H1 (cell line): Measurements from ENCODE around the gene PRCP. TPM values are rescaled to one million over a fixed set of nuclear protein-coding genes. Genes with fewer than 3 reads are reported as not detected.

Experiments used
- CEBPB ChIP-seq: IDR thresholded peaks from 2 replicates; pipeline ENCODE4 v1.6.1; 2012; ENCODE audit warnings: low read depth, low read length
- MAFK ChIP-seq: IDR thresholded peaks from 2 replicates; pipeline ENCODE4 v1.6.1; 2012; ENCODE audit warnings: low read depth, mild to moderate bottlenecking, improper control_type of control experiment, low read length
- MAX ChIP-seq: IDR thresholded peaks from 2 replicates; pipeline ENCODE4 v1.6.1; 2012; ENCODE audit warnings: inconsistent platforms
- PHF8 ChIP-seq: fragments of 200-600 bp; sonication (generic); conservative IDR thresholded peaks from 2 replicates; pipeline ENCODE4 v1.7.1; 2012; ENCODE audit warnings: low read depth, mild to moderate bottlenecking, inconsistent platforms, low read length, moderate library complexity
- RBBP5 ChIP-seq: IDR thresholded peaks from 2 replicates; pipeline ENCODE4 v1.7.1; 2012; ENCODE audit warnings: low read depth, mild to moderate bottlenecking, inconsistent platforms, low read length, moderate library complexity, borderline replicate concordance
- RNF2 ChIP-seq: fragments of 200-900, 300-1000 bp; sonication (generic); IDR thresholded peaks from 2 replicates; pipeline ENCODE4 v1.7.1; 2016; ENCODE audit warnings: borderline replicate concordance, low read depth, mild to moderate bottlenecking, antibody characterized with exemption, low read length; ENCODE audit not compliant: poor library complexity, severe bottlenecking; ENCODE audit errors: missing control alignments
- polyA plus RNA-seq, 7 experiments: library from polyadenylated mRNA; depleted of rRNA in 3 of 7; stranded (reverse) in 5 of 7; unstranded in 2 of 7; fragments of >200 nt in 5 of 7; fragments of 200-250 nt in 2 of 7; gene quantifications; 1 replicate in 5 of 7; 2 replicates in 1 of 7; 4 replicates in 1 of 7; pipeline versions ENCODE4 v1.2.1 to v1.2.3, GENCODE V29; 2011 to 2013; ENCODE audit warnings: missing spikeins in 2 of 7, mixed read lengths in 2 of 7
- total RNA-seq: library from RNA; stranded (reverse); fragmentation: NEBNext Ultra II Directional; extraction: Animal tissue kit (Norgen Biotek cat#: 25700); gene quantifications from 2 replicates; pipeline ENCODE4 v1.2.1, GENCODE V29; 2021

The PRCP gene
- total and polyA plus RNA-seq, 2 of the 8 experiments (the other 6 are each of a cell fraction or from before 2014, with no cell fraction given), result 63.8 to 84.4 TPM

GRCh38 chr11:82792319-82792718, 107.9 kb downstream of the PRCP start (continued):
- TF ChIP-seq RBBP5 (no peak), PHF8 (no peak), RNF2 (no peak), MAFK (no peak), MAX (no peak), CEBPB (no peak)
- TF ChIP-seq, all 59 proteins: peak for 0
